Suppressor macrophage treated with lipopolysaccharide for 4 hours (primary cell): Measurements from ENCODE around the gene C15orf39.
"Not testable (repeated sequence)": the region's sequence is repeated elsewhere in the genome, so short reads cannot be mapped to it uniquely, and the experiment has no call there.

ENCODE experiments used
- DNase-seq: peaks from one replicate; pipeline ENCODE4 v3.0.0-alpha.2; 2020

Gene C15orf39

DNA sequence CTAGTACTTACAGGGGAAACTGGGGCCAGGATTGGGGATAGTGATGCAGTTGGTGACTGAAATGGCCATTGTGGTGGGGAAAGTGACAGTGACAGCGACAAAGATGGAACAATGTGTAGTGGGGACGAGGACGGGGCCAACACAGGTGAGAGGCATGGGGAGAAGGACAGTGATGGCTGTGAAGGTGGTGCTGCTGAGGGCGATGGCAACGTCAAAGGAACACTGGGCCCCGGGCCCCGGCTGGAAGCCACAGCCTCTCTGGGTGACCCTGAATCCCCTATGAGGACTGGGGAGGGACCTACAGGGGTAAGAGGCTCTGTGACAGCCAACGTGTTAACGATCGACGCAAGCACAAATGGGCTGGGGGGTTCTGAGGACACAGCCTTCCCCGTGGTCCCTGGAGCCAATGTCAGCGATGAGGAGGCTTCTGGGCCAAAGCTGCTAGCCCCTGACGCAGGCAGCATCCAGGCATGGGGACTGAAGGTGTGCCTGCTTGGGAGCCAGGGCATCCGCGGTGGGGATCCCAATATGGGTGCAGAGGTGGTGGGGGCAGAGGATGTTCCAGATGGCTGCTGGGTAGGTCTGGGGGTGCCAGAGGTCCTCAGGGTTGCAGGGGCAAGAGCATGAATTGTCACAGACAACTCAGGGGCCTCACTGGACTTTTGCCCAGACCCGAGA lies 31.3 kb downstream of the C15orf39 start:
- DNase-seq: no peak

DNA sequence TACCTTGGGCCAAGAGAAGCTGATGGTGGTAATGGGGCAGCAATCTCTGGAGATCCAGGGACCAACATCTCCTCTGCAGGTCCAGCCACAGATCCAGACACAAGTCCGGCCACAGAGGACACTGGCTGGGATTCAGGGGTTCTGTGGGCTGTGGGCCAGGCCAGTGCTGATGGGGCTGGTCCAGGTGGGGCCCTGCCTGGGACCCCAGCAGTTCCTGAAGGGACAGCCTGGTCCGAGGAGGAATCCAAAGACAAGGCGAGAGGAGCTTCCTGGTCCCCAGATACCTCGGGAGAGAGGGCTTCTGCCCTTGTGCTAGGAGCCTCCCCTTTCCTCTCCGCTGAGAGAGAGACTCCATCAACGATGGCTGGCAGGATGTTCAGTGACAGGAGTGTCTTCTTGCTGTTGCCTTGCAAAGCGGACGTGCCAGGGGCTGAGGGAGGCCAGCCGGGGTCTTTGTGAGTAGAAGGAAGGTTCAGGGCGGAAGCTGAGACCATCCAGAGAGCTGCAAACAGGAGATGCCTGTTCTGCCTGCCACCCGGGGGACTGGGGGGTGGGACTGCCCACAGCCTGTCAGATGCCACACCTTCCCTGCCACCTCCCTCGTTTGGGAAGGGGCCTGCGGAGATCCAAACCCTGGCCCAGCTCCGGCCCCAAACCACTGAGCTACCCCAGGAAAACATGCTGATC lies 32.0 kb downstream of the C15orf39 start:
- DNase-seq: no peak

DNA sequence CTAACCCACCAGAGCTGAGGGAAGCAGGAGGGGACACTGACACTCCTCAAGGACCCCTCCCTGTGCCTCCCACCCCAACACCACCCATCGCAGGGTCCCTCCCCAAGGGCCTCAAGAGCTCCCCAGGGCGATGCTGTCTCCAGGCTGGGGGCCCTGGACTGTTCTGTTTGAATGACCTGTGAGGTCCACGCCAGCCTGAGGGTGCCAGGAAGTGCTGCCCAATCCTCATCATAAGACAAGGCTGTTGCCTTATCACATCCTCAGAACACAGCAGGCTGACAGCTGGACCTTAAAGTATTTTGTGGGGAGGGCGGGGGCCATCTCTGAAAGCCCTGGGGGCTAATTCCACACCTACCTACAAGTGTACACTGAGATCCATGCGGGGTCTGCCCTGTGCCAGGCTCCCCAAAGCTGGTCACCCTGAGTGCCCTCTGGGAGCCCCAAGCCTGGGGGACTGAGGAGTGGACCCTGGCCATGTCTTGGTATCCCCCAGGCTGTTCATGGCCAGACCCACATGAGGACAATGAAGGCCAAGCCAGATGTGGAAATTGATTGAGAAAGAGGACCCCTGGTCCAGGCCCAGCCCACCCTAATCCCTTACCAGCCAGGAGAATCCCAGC lies 32.6 kb downstream of the C15orf39 start:
- DNase-seq: no peak

DNA sequence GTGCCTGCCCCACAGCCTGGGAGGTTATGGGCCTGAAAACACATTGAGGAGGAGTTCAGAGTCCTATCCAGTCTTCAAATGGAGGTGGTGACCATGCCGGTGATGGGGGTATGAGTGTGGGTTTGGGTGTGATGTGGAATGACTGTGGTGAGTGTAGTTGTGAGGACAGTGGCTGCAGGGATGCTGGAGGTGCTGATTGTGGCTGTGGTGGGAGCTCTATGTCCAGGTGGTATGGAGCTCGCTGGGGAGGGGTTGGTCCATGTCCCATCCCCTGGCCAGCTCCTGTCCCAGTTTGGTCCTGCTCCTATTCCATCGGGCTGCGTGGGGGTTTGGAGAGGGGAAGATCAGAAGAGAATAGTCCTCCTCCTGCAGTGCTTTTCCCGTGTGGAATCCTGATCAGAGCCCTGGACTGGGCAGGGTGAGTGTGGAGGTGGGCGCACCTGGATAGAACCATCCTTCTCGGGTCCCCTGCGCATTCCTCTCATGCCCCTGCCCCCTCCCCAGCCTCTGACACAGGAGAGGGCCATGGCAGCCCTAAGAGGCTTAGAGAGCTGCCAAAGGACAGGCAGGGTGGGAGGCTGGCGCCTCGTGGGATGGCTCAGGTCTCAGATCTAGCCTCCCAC lies 33.5 kb downstream of the C15orf39 start:
- DNase-seq: no peak

DNA sequence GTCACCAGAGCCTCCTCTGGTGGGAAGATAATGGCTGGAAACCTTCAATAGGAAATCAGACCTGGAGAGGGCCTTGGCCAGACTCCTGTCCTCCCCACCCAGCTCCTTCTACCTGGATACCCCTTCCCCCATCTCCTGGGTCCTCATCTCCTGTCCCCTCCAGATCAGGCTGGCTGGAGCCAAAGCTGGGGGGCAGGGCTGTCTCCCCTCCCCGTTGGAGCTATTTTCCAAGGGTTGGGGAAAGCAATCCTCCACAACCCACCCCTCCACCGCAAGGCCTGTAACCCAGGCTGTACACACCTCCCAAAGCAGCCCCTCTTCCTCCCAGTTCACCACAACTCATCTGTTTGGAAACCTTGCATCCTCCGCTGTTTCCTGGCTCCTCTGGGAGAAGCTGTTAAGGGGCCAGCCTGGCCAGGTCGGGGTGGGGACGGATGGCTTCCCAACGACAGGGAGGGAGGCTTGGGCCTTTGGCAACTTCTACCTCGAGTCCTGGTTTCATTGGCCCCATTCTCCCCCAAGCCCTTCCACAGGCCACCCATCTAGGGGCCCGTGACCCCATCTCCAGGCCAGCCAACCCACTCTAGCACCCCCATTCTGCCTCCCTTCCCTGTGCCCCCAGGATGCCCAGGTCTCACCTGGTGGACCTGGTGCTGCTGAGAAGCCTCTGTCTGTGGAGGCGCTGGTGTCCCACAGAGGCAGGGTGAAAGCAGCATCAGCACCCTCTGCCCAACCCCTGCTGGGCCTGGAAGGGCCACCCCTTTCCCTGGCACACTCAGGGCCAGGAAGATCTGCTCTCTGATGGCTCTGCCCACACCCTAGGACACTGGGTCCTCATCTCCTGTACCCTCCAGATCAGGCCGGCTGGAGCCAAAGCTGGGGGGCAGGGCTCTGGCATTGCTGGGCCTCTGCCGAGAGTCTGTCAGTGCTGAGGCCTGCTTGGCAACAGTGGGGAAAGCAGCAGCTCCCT lies 34.4 kb downstream of the C15orf39 start:
- DNase-seq: no peak

DNA sequence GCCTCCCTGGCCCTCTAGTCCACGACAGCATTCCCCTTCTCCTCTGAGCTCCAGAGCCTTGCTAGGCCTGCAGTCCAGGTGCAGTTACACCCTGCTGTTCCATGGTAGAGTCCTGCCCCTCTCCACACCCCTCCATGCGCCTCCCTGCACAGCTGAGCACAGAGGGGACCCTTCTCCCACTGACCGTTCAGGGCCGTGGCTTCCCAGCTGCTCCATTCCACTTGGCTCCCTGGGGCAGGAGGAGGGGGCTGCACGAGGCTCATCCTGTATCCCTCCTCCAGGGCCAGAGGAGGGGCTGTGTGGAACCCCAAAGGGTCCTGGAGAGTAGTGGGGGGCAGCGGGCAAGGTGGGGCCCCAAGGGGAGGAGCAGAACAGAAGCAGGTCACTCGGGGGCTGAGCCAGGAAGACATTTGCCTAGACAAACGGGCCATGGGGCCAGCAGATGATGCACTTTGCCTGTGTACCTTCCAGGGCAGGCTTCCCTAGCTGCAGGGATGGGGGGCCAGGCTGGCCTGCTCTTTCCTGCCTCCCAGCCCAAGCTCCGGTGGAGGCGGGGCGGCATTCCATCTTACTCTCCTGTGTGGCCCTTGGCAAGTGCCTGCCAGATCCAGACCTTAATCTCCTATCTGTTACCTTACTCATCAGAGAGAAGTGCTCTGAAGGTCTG lies 35.8 kb downstream of the C15orf39 start:
- DNase-seq: no peak

DNA sequence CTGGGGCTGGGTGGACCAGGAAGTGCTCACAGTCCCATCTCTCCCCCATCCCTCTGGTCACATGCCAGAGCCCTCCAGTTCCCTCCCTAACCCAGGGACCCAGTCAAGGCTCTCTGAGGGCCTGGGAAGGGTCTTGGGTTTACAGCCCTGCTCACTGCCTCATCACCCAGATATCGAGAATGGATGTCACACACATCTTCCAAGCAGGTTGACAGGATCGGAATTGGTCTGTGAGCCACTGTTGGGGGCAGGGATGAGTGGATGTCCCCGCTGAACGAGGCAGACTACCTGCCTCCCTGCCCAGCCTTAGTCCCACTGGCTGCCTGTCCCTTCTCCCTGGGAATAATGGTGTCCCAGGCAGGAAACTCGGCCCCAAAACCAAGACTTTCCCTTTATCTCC lies 36.5 kb downstream of the C15orf39 start:
- DNase-seq: no peak

DNA sequence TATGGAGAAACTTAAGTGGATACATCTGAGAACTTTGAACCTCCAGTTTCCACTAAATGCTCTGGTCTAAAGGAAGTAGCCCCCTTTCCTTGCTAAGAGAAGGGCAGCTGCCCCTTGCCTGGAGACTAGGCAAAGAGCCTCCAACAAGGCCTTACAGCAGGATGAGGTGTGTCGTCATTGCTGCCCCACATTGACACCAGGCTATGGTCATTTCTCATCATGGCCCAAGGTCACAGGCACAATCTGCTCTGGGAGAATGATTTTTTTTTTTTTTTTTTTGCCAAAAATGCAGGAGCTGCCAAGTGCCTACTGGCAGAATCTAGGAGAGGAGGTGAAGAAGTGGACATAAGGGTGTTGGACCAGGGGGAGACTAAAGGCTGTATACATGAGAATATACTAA lies 44.1 kb downstream of the C15orf39 start:
- not testable (repeated sequence) for DNase-seq

DNA sequence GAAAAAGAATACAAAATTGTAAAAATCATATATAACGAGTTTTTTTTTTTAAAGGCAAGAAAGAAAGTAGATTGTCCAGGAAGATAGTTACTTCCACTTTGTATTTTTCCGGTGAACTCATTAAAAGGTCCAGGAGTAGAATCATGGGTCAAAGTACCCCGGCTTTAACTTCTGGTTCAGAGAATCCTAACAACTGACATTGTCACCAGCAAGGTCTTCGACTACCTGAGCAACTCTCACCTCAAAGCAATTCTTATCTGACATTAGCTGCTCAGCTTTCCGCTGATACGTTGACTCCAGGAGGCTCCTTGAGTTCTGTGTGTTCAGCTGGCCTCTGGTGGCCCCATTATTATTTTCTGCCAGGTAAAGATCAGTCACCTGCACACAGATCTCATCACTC lies 47.3 kb downstream of the C15orf39 start:
- not testable (repeated sequence) for DNase-seq

DNA sequence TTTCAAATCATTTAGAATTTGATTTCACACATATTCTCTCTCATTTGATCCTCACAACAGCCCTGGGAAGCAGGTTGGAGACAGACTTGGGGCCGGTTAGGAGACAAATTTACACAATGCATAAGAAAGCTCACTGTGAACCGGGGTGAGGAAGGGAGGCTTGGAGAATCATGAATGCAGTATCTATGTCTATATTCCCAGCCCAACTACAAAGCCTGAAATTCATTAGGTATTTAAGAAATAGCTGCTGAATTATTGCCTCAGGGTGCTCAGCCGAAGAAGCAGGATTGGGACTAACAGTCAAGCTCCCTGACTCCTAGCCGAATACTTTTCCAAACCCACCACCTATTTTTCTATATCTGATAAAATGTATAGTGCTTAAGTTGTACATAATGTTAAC lies 48.0 kb downstream of the C15orf39 start:
- no peak for DNase-seq

DNA sequence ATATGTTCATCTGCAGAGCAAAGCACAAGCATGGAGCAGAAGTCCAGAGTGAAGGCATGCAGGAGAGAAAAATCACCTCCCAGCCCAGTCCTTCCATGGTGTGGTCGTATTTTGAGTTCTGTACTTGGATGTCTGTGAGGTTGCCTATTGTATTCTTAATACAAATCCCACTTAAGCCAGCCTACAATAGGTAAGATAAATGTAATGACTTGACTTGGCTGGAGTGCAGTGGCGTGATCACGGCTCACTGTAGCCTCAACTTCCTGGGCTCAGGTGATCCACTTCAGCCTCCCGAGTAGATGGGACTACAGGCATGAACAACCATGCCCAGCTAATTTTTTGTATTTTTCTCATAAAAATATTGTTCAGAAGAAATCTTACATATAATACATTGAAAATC lies 49.7 kb downstream of the C15orf39 start:
- not testable (repeated sequence) for DNase-seq

DNA sequence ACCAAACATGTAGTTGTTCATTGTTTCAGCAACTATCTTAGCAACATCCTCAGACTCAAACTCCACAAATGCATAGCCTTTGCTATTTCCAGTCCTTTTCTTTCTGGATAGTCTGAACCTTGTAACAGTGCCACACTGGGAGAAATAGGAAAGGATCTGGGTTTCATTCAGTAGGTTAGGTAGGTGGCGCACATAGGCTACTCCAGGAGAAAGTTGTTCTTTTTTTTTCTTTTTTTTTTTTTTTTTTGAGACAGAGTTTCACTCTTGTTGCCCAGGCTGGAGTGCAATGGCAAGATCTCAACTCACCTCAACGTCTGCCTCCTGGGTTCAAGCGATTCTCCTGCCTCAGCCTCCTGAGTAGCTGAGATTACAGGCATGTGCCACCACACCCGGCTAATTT lies 50.6 kb downstream of the C15orf39 start:
- not testable (repeated sequence) for DNase-seq

DNA sequence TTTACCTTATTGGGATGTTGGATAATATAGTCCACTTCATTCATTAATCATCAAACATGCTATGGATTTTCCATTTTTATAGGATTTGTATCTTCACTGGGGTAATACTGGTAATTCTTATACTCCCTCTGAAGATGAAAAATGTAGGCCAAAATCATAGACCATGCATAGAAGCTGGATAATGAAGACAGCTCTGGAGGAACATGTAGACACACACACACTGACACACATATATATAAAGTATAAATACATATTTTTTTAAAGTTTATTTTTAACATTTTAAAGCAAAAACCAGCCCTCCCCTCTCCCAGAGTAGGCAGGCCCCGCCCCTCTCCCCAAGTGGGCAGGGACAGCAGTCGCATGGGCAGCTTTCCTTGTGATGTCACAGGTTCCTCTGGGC lies 56.4 kb downstream of the C15orf39 start, which contains the start of gene GOLGA6C:
TSS of gene GOLGA6C (plus strand) at position 301 of the 400 bp plus-strand sequence. CDS start 265 bp downstream, outside the sequence.
- DNase-seq: not testable (repeated sequence)

DNA sequence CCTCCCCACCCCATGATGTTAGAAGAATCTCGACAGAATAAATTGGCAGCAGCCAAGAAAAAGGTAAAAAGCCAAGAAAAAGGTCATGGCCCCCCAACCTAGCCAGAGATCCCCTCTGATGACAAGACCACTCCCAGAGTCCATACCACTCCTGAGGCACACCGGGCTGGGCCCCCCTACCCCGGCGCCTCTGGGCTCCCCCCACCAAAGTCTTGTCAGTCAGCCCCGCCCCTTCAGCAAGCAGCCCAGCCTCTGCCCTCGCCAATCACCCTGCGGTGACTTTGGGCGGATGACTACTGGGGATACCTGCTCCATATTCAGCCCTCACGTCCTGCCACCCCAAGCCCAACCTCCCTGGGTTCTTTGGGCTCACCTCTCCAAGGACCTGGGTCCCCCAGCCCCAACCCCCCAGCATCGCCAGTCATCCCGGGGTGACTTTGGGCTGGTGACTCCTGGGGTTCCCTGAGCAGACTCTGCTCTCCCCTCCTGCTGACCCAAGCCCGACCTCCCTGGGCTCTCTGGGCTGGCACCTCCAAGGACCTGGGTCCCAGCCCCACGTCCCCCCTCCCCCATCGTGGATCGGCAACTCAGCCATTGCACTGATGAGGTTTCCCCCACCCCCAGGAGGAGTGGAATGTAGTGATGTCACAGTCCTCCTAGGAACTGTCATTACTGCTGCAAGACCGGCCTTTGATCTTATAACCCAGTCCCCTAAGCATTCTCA lies 57.1 kb downstream of the C15orf39 start:
- DNase-seq: not testable (repeated sequence)

DNA sequence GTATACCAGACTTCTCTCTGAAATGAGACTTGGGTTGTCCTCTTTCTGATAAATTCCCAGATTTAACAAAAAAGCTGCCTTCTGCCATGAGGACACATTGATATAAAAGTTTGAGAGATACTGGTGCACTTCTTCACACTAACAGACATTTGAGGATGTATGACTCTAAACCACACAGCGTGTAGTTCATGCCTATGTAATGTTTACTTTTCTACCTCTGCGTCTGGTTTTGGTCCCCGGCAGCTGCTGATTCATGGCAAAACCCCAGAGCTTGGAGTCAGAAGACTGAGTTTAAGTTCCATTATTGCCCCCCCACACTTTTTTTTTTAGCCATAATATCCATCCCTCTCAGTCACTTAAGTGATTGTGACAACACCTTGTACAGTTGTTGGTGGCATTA lies 58.2 kb downstream of the C15orf39 start:
- DNase-seq: not testable (repeated sequence)
